ENCODE results near the gene HIBCH. TPM values are rescaled to one million over a fixed set of nuclear protein-coding genes. Genes with fewer than 3 reads are reported as not detected.

HIBCH gene
- total RNA-seq, 1 donor from 2014 or later = 16.3 TPM

DNA sequence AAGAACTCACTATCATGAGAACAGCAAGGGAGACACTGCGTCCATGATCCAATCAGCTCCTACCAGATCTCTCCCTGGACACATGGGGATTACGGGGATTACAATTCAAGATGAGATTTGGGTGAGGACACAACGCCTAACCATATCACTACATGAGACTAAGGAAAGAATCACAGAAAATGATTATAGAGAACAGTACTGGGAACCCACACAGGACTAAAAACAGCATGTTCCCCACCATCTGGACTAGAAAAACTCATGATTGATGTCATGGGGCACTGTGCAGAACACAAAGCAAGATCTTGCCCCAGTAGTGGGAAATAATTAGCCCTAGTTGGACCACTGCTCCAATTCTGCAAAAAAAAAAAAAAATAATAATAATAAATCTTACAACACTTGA lies 63.5 kb downstream of the HIBCH start:
- no peak for TF ChIP-seq CTCF (IDR thresholded peaks at IDR 0.05; ENCODE audit: insufficient read depth, low read depth, low read length)
- TF ChIP-seq EZH2 (IDR thresholded peaks at IDR 0.05; ENCODE audit: insufficient read depth, low read length) = no peak
- DNase-seq (ENCODE audit: low read depth) (no peak), FAIRE-seq (no peak)
- no peaks in the 10 kb centered on the region for H3K4me1 Mint-ChIP-seq (ENCODE audit: low read depth, unreplicated experiment)
- Histone ChIP-seq H3K4me2 (ENCODE audit: low read length) (no peak overlapping the region), H3K9ac (ENCODE audit: low read length) (no peak overlapping the region), H3K4me1 (ENCODE audit: insufficient read depth, low read length) (no peaks in the 10 kb centered on the region), H3K36me3 (ENCODE audit: insufficient read depth, low read length) (peaks cover 8% of the 10 kb centered on the region), H2AFZ (ENCODE audit: low read depth, low read length) (no peak overlapping the region), H3K27ac (ENCODE audit: low read depth, low read length) (no peak overlapping the region), H3K4me3 (ENCODE audit: insufficient read depth, low read depth, low read length) (no peak overlapping the region), H3K9me3 (ENCODE audit: insufficient read depth, low read depth, low read length) (no peaks in the 10 kb centered on the region), H3K27me3 (ENCODE audit: insufficient read depth, low read length) (no peaks in the 10 kb centered on the region), H4K20me1 (ENCODE audit: insufficient read depth, low read length) (no peaks in the 10 kb centered on the region), H3K79me2 (ENCODE audit: insufficient read depth, low read length) (no peaks in the 10 kb centered on the region)
- peaks cover 4% of the 10 kb centered on the region for H3K9me3 Mint-ChIP-seq (ENCODE audit: unreplicated experiment)
- peaks cover 16% of the 10 kb centered on the region for H3K36me3 Mint-ChIP-seq (ENCODE audit: low read depth, unreplicated experiment)
- no peak overlapping the region for H3K27ac Mint-ChIP-seq (ENCODE audit: unreplicated experiment)
- no peaks in the 10 kb centered on the region for H3K27me3 Mint-ChIP-seq (ENCODE audit: low read depth, unreplicated experiment)
- no peak overlapping the region for H3K4me3 Mint-ChIP-seq (ENCODE audit: unreplicated experiment)

DNA sequence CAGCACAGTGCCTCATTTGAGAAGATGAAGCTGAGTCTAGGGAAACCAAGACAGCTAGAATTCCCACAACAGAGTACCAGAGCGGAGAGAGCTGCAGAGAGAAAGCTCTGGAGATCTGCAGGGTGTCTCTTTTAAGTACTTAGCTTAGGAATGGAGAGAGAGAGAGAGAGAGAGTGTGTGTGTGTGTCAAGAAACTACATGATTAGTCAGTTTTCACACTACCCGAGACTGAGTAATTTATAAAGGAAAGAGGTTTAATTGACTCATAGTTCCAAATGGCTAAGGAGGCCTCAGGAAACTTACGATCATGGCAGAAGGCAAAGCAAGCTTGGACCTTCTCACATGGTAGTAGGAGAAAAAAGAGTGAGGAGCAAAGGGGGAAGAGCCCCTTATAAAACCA lies 64.0 kb downstream of the HIBCH start:
- no peaks in the 10 kb centered on the region for H4K20me1 ChIP-seq (ENCODE audit: insufficient read depth, low read length)
- DNase-seq (ENCODE audit: low read depth) (peak; percentile 10), FAIRE-seq (no peak)
- no peaks in the 10 kb centered on the region for H3K27me3 Mint-ChIP-seq (ENCODE audit: low read depth, unreplicated experiment)
- no peaks in the 10 kb centered on the region for H3K4me1 ChIP-seq (ENCODE audit: insufficient read depth, low read length)
- no peaks in the 10 kb centered on the region for H3K27me3 ChIP-seq (ENCODE audit: insufficient read depth, low read length)
- no peak overlapping the region for H3K4me3 Mint-ChIP-seq (ENCODE audit: unreplicated experiment)
- no peak overlapping the region for H3K4me2 ChIP-seq (ENCODE audit: low read length)
- H3K9ac ChIP-seq (ENCODE audit: low read length) = no peak overlapping the region
- peaks cover 16% of the 10 kb centered on the region for H3K36me3 Mint-ChIP-seq (ENCODE audit: low read depth, unreplicated experiment)
- H3K4me3 ChIP-seq (ENCODE audit: insufficient read depth, low read depth, low read length) = no peak overlapping the region
- no peak overlapping the region for H3K27ac Mint-ChIP-seq (ENCODE audit: unreplicated experiment)
- no peaks in the 10 kb centered on the region for H3K9me3 ChIP-seq (ENCODE audit: insufficient read depth, low read depth, low read length)
- H3K79me2 ChIP-seq (ENCODE audit: insufficient read depth, low read length) = no peaks in the 10 kb centered on the region
- TF ChIP-seq CTCF (IDR thresholded peaks at IDR 0.05; ENCODE audit: insufficient read depth, low read depth, low read length) = no peak
- TF ChIP-seq EZH2 (IDR thresholded peaks at IDR 0.05; ENCODE audit: insufficient read depth, low read length) = no peak
- no peak overlapping the region for H3K27ac ChIP-seq (ENCODE audit: low read depth, low read length)
- H2AFZ ChIP-seq (ENCODE audit: low read depth, low read length) = no peak overlapping the region
- peaks cover 4% of the 10 kb centered on the region for H3K9me3 Mint-ChIP-seq (ENCODE audit: unreplicated experiment)
- H3K36me3 ChIP-seq (ENCODE audit: insufficient read depth, low read length) = peaks cover 8% of the 10 kb centered on the region
- no peaks in the 10 kb centered on the region for H3K4me1 Mint-ChIP-seq (ENCODE audit: low read depth, unreplicated experiment)

GRCh38 chr2:190254063-190254850 lies 65.4 kb downstream of the HIBCH start:
- DNase-seq (ENCODE audit: low read depth) (peak; percentile 57), FAIRE-seq (no peak)
- peaks cover 8% of the 10 kb centered on the region for H3K36me3 ChIP-seq (ENCODE audit: insufficient read depth, low read length)
- H3K27me3 ChIP-seq (ENCODE audit: insufficient read depth, low read length) = no peaks in the 10 kb centered on the region
- no peak overlapping the region for H3K27ac ChIP-seq (ENCODE audit: low read depth, low read length)
- H3K27ac Mint-ChIP-seq (ENCODE audit: unreplicated experiment) = no peak overlapping the region
- H3K27me3 Mint-ChIP-seq (ENCODE audit: low read depth, unreplicated experiment) = no peaks in the 10 kb centered on the region
- H3K4me3 ChIP-seq (ENCODE audit: insufficient read depth, low read depth, low read length) = no peak overlapping the region
- H3K79me2 ChIP-seq (ENCODE audit: insufficient read depth, low read length) = no peaks in the 10 kb centered on the region
- H2AFZ ChIP-seq (ENCODE audit: low read depth, low read length) = no peak overlapping the region
- peaks cover 16% of the 10 kb centered on the region for H3K36me3 Mint-ChIP-seq (ENCODE audit: low read depth, unreplicated experiment)
- TF ChIP-seq EZH2 (IDR thresholded peaks at IDR 0.05; ENCODE audit: insufficient read depth, low read length) (no peak), CTCF (IDR thresholded peaks at IDR 0.05; ENCODE audit: insufficient read depth, low read depth, low read length) (no peak)
- no peak overlapping the region for H3K4me3 Mint-ChIP-seq (ENCODE audit: unreplicated experiment)
- H3K9me3 Mint-ChIP-seq (ENCODE audit: unreplicated experiment) = peaks cover 4% of the 10 kb centered on the region
- H3K4me1 Mint-ChIP-seq (ENCODE audit: low read depth, unreplicated experiment) = no peaks in the 10 kb centered on the region
- H4K20me1 ChIP-seq (ENCODE audit: insufficient read depth, low read length) = no peaks in the 10 kb centered on the region
- H3K9me3 ChIP-seq (ENCODE audit: insufficient read depth, low read depth, low read length) = no peaks in the 10 kb centered on the region
- H3K9ac ChIP-seq (ENCODE audit: low read length) = no peak overlapping the region
- H3K4me1 ChIP-seq (ENCODE audit: insufficient read depth, low read length) = no peaks in the 10 kb centered on the region
- H3K4me2 ChIP-seq (ENCODE audit: low read length) = no peak overlapping the region

Measured in astrocyte (in vitro differentiated cells and primary cell).